HepG2 (cell line): ENCODE data around the gene TRAPPC1. TPM values are rescaled to one million over a fixed set of nuclear protein-coding genes. Genes with fewer than 3 reads are reported as not detected.

Source experiments
- GPBP1L1 ChIP-seq: sonication (generic); formaldehyde crosslinking; IDR thresholded peaks from 2 replicates; pipeline ENCODE4 v1.5.0; 2020; ENCODE audit warnings: mild to moderate bottlenecking, missing genetic modification reagents
- MIER3 ChIP-seq: IDR thresholded peaks from 2 replicates; pipeline ENCODE4 v1.6.1; 2016; ENCODE audit warnings: missing compliant biosample characterization, borderline replicate concordance
- ZNF496 ChIP-seq: sonication (generic); formaldehyde crosslinking; IDR thresholded peaks from 2 replicates; pipeline ENCODE4 v1.8.1; 2023; ENCODE audit warnings: mild to moderate bottlenecking, moderate library complexity, missing genetic modification reagents; ENCODE audit not compliant: insufficient replicate concordance
- ZNF614 ChIP-seq: IDR thresholded peaks from 2 replicates; pipeline ENCODE4 v1.6.1; 2018; ENCODE audit warnings: missing biosample characterization, missing genetic modification reagents, inconsistent platforms, borderline replicate concordance
- ZXDC ChIP-seq: sonication (generic); formaldehyde crosslinking; IDR thresholded peaks from 2 replicates; pipeline ENCODE4 v1.5.0; 2020; ENCODE audit warnings: mild to moderate bottlenecking, missing genetic modification reagents
- polyA plus RNA-seq, 8 experiments: library from polyadenylated mRNA; depleted of rRNA in 3 of 8; stranded (reverse) in 7 of 8; unstranded in 1 of 8; fragments of >200 nt; fragmentation: Illumina TruSeq in 4 of 8; extraction: Trizol in 4 of 8; gene quantifications; 2 replicates each; pipeline versions ENCODE4 v1.2.1 to v1.2.3, GENCODE V29; 2011 to 2016; ENCODE audit warnings: low read depth in 4 of 8, missing spikeins in 1 of 8, mixed read lengths in 1 of 8; ENCODE audit not compliant: insufficient read depth in 1 of 8
- total RNA-seq, 5 experiments: library from RNA; depleted of rRNA; stranded (reverse); fragments of >200 nt; fragmentation: Illumina TruSeq; extraction: Trizol; gene quantifications; 2 replicates each; pipeline ENCODE4 v1.2.3, GENCODE V29; 2016; ENCODE audit warnings: low read depth in 1 of 5

The TRAPPC1 gene
- total and polyA plus RNA-seq, 2 of the 13 experiments (the other 11 are each of a cell fraction or from before 2014, with no cell fraction given): 28.1 to 44.9 TPM

- TF ChIP-seq ZNF496 (CRISPR knock-in tag): no peak
- no peak for TF ChIP-seq ZXDC (CRISPR knock-in tag)
- no peak for TF ChIP-seq MIER3 (CRISPR knock-in tag)
- TF ChIP-seq GPBP1L1: no peak
- no peak for TF ChIP-seq ZNF614 (CRISPR knock-in tag)
Observed at GRCh38 chr17:7885367-7886226, 46.1 kb downstream of the TRAPPC1 start (continued).
